ENCODE measurements around the gene HOXA9.

HOXA9 gene

DNA sequence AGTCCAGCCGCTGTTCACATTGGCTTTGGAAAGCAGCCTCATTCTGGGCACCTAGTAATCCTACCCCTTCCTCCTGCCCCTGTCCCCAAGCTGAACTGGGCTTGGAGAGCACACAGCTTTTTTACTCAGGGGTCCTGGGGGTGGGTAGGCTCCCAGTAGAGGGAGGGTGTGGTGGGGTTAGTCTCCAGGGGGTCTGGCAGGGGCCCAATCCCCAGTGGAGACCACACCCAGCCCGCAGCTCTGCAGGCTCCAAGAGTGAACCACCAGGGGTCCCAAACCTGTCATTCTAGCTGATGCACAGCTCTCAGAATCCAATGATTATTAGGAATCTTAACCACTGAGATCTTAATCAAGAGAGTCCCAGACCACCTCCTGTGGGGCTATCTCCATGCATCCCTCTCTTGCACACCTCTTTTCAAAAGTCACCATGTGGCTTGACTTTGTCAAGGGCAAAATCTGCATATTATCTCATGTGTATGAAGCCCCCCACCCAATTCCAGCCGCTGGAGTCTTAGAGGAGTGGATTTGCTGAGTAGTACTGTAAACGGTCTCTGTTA lies 17.0 kb upstream of the HOXA9 start (continued):
- TF ChIP-seq, protein P1, sequence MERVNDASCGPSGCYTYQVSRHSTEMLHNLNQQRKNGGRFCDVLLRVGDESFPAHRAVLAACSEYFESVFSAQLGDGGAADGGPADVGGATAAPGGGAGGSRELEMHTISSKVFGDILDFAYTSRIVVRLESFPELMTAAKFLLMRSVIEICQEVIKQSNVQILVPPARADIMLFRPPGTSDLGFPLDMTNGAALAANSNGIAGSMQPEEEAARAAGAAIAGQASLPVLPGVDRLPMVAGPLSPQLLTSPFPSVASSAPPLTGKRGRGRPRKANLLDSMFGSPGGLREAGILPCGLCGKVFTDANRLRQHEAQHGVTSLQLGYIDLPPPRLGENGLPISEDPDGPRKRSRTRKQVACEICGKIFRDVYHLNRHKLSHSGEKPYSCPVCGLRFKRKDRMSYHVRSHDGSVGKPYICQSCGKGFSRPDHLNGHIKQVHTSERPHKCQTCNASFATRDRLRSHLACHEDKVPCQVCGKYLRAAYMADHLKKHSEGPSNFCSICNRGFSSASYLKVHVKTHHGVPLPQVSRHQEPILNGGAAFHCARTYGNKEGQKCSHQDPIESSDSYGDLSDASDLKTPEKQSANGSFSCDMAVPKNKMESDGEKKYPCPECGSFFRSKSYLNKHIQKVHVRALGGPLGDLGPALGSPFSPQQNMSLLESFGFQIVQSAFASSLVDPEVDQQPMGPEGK (tag by site-specific recombination; IDR thresholded peaks at IDR 0.05) = peak; percentile 35; the same call in 1 of the 2 replicates
- no peak for TF ChIP-seq ZNF660 (tag by site-specific recombination; IDR thresholded peaks at IDR 0.05)
- TF ChIP-seq, protein P2, sequence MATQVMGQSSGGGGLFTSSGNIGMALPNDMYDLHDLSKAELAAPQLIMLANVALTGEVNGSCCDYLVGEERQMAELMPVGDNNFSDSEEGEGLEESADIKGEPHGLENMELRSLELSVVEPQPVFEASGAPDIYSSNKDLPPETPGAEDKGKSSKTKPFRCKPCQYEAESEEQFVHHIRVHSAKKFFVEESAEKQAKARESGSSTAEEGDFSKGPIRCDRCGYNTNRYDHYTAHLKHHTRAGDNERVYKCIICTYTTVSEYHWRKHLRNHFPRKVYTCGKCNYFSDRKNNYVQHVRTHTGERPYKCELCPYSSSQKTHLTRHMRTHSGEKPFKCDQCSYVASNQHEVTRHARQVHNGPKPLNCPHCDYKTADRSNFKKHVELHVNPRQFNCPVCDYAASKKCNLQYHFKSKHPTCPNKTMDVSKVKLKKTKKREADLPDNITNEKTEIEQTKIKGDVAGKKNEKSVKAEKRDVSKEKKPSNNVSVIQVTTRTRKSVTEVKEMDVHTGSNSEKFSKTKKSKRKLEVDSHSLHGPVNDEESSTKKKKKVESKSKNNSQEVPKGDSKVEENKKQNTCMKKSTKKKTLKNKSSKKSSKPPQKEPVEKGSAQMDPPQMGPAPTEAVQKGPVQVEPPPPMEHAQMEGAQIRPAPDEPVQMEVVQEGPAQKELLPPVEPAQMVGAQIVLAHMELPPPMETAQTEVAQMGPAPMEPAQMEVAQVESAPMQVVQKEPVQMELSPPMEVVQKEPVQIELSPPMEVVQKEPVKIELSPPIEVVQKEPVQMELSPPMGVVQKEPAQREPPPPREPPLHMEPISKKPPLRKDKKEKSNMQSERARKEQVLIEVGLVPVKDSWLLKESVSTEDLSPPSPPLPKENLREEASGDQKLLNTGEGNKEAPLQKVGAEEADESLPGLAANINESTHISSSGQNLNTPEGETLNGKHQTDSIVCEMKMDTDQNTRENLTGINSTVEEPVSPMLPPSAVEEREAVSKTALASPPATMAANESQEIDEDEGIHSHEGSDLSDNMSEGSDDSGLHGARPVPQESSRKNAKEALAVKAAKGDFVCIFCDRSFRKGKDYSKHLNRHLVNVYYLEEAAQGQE (tag by site-specific recombination; IDR thresholded peaks at IDR 0.05) = 0 out of 2 replicates have a peak, but pooled peaks have one; percentile 30
- peak; percentile 87 for TF ChIP-seq ZIC2 (tag by site-specific recombination; IDR thresholded peaks at IDR 0.05)
- peak; percentile 91 for TF ChIP-seq ZBTB8A (tag by site-specific recombination; IDR thresholded peaks at IDR 0.05)
- peak; percentile 38; the same call in 1 of the 2 replicates for TF ChIP-seq KLF10 (tag by site-specific recombination; IDR thresholded peaks at IDR 0.05)
- TF ChIP-seq ZNF19 (tag by site-specific recombination; IDR thresholded peaks at IDR 0.05; ENCODE audit: low read depth) = no peak
- peak; percentile 76 for TF ChIP-seq KLF1 (tag by site-specific recombination; IDR thresholded peaks at IDR 0.05)
- peak; percentile 87 for TF ChIP-seq GLIS2 (tag by site-specific recombination; IDR thresholded peaks at IDR 0.05)

DNA sequence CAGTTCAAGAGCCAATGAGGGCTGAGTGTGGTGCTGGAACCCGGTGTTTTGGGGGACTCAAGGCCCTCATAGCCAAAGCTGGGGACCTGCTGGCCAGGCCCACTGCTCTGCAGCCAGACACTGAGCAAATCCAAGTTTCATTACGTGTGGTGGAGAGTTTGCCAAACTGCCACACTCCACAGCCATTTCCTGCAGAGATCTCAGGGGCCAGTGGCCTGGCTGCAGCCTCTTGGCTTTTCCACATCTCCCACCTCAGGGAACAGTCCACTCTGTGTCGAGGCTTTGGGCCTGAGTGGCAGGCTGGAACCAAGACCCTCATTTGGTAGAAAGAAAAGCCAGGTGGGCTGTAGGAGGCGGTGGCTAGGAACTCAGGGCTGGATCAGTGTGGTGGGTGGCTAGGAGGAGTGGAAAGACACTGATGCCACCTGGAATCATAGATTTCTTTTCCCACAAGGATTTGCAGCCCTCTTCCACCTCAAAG lies 16.5 kb upstream of the HOXA9 start:
- Histone ChIP-seq H3K9me3 (ENCODE audit: control insufficient read depth, insufficient read depth, low read depth, low read length) (no peaks in the 10 kb centered on the region), H3K4me1 (ENCODE audit: control insufficient read depth, insufficient read depth, low read length) (peaks cover 31% of the 10 kb centered on the region), H3K27ac (ENCODE audit: extremely low read depth, low read depth, low read length) (peak overlapping the region; percentile 99), H3K36me3 (ENCODE audit: control insufficient read depth in 2 of 2, insufficient read depth in 1 of 2, low read length in 2 of 2) (peaks cover 0 to 10% of the 10 kb centered on the region in 2 experiments; a peak in 2 of 3 replicates), H3K4me3 (ENCODE audit: low read depth, low read length) (peak overlapping the region; percentile 9)
- ChIA-PET POLR2A (interaction anchor here (0.6 to 7.6 kb wide), 6 partner anchors 9 to 739 kb away, joined by 3 to 237 read pairs (median 4); partner anchors contain the start of genes HOXA10 and HOXA9), CTCF (interaction anchor here (0.7 to 1.8 kb wide), 5 partner anchors 9 to 275 kb away, joined by 3 to 7 read pairs (median 4); no protein-coding TSS in a partner anchor)
- TF ChIP-seq ZNF221 (tag by site-specific recombination; IDR thresholded peaks at IDR 0.05; ENCODE audit: borderline replicate concordance) (no peak), SP7 (tag by site-specific recombination; IDR thresholded peaks at IDR 0.05) (no peak), EGR2 (tag by site-specific recombination; IDR thresholded peaks at IDR 0.05; ENCODE audit: low read depth) (peak; percentile 37), ZBTB17 (tag by site-specific recombination; IDR thresholded peaks at IDR 0.05) (peak; percentile 86), ZSCAN23 (tag by site-specific recombination; IDR thresholded peaks at IDR 0.05) (no peak), ZNF596 (tag by site-specific recombination; IDR thresholded peaks at IDR 0.05) (no peak), ZNF239 (tag by site-specific recombination; IDR thresholded peaks at IDR 0.05) (no peak), ZNF146 (tag by site-specific recombination; IDR thresholded peaks at IDR 0.05) (no peak), ZNF138 (tag by site-specific recombination; IDR thresholded peaks at IDR 0.05; ENCODE audit: borderline replicate concordance) (no peak), MYNN (tag by site-specific recombination; IDR thresholded peaks at IDR 0.05; ENCODE audit: borderline replicate concordance) (no peak), ZNF394 (tag by site-specific recombination; IDR thresholded peaks at IDR 0.05; ENCODE audit: borderline replicate concordance) (no peak)
- TF ChIP-seq, protein P3, sequence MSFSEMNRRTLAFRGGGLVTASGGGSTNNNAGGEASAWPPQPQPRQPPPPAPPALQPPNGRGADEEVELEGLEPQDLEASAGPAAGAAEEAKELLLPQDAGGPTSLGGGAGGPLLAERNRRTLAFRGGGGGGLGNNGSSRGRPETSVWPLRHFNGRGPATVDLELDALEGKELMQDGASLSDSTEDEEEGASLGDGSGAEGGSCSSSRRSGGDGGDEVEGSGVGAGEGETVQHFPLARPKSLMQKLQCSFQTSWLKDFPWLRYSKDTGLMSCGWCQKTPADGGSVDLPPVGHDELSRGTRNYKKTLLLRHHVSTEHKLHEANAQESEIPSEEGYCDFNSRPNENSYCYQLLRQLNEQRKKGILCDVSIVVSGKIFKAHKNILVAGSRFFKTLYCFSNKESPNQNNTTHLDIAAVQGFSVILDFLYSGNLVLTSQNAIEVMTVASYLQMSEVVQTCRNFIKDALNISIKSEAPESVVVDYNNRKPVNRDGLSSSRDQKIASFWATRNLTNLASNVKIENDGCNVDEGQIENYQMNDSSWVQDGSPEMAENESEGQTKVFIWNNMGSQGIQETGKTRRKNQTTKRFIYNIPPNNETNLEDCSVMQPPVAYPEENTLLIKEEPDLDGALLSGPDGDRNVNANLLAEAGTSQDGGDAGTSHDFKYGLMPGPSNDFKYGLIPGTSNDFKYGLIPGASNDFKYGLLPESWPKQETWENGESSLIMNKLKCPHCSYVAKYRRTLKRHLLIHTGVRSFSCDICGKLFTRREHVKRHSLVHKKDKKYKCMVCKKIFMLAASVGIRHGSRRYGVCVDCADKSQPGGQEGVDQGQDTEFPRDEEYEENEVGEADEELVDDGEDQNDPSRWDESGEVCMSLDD (tag by site-specific recombination; IDR thresholded peaks at IDR 0.05) = no peak
- TF ChIP-seq, protein P4, sequence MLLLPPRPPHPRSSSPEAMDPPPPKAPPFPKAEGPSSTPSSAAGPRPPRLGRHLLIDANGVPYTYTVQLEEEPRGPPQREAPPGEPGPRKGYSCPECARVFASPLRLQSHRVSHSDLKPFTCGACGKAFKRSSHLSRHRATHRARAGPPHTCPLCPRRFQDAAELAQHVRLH (tag by site-specific recombination; IDR thresholded peaks at IDR 0.05) = no peak
- TF ChIP-seq, protein P5, sequence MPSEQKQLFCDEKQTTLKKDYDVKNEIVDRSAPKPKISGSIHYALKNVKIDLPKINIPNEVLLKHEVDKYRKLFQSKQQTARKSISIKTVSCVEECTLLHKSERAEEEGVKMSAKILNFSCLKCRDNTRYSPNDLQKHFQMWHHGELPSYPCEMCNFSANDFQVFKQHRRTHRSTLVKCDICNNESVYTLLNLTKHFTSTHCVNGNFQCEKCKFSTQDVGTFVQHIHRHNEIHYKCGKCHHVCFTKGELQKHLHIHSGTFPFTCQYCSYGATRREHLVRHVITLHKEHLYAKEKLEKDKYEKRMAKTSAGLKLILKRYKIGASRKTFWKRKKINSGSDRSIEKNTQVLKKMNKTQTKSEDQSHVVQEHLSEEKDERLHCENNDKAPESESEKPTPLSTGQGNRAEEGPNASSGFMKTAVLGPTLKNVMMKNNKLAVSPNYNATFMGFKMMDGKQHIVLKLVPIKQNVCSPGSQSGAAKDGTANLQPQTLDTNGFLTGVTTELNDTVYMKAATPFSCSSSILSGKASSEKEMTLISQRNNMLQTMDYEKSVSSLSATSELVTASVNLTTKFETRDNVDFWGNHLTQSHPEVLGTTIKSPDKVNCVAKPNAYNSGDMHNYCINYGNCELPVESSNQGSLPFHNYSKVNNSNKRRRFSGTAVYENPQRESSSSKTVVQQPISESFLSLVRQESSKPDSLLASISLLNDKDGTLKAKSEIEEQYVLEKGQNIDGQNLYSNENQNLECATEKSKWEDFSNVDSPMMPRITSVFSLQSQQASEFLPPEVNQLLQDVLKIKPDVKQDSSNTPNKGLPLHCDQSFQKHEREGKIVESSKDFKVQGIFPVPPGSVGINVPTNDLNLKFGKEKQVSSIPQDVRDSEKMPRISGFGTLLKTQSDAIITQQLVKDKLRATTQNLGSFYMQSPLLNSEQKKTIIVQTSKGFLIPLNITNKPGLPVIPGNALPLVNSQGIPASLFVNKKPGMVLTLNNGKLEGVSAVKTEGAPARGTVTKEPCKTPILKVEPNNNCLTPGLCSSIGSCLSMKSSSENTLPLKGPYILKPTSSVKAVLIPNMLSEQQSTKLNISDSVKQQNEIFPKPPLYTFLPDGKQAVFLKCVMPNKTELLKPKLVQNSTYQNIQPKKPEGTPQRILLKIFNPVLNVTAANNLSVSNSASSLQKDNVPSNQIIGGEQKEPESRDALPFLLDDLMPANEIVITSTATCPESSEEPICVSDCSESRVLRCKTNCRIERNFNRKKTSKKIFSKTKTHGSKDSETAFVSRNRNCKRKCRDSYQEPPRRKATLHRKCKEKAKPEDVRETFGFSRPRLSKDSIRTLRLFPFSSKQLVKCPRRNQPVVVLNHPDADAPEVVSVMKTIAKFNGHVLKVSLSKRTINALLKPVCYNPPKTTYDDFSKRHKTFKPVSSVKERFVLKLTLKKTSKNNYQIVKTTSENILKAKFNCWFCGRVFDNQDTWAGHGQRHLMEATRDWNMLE (tag by site-specific recombination; conservative IDR thresholded peaks at IDR 0.05; ENCODE audit: low read depth) = no peak
